ENCODE results near the gene TFR2. TPM values are rescaled to one million over a fixed set of nuclear protein-coding genes. Genes with fewer than 3 reads are reported as not detected.

Gene TFR2
- total RNA-seq, 1 experiment from 2014 or later: 11.8 TPM

DNA sequence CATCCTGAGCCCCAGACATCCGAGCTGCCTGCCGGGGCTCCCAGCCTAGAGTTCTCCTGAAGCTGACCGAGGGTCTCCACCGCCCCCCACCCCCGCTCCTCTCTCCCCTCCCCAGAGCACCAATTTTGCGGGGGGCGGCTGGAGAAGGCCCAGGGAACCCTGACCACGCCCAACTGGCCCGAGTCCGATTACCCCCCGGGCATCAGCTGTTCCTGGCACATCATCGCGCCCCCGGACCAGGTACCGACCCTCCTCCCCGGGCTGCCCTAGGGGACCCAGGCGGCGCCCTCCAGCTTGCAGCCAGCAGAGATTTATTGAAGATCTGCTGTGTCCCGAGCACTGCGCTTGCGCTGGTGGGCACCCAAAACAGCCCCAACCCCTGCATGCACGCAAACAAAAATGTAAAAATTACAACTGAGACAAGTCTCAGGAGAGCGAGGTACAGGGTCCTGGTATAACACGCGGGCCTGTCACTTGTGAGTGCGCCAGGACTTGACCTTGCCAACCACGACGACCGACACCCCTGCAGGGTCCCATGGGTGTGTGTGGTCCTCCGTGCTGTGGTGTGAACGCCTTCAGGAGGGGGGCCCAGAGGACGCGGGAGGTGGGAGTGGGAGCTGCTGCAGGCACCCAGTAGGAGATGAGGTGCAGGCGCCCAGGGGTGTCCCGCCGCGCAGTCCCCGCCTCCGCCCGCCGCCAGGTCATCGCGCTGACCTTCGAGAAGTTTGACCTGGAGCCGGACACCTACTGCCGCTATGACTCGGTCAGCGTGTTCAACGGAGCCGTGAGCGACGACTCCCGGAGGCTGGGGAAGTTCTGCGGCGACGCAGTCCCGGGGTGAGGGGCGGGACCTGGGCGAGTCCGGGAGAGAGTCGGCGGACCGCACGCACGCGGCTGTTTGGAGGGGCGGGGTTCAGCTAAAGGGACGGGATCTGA is 36.1 kb downstream of the TFR2 start:
- Histone ChIP-seq H4K20me1 (ENCODE audit: insufficient read depth) (no peaks in the 10 kb centered on the region), H3K4me3 (replicated peaks in 1 of 2; ENCODE audit: low read depth in 1 of 2, low read length in 2 of 2) (peak overlapping the region; percentile 64 to 72), H3K27me3 (ENCODE audit: insufficient read depth, low read length) (no peaks in the 10 kb centered on the region), H3K4me1 (ENCODE audit: control insufficient read depth in 1 of 2, insufficient read depth in 2 of 2, low read length in 2 of 2) (peaks cover 4 to 50% of the 10 kb centered on the region in 2 experiments), H3K27ac (ENCODE audit: low read depth, low read length) (peak overlapping the region; percentile 77), H3K9me3 (ENCODE audit: control insufficient read depth in 1 of 2, insufficient read depth in 1 of 2, low read depth in 1 of 2, low read length in 2 of 2) (no peaks in the 10 kb centered on the region), H3K9ac (ENCODE audit: low read length) (peak overlapping the region; percentile 57), H2AFZ (ENCODE audit: low read depth, low read length, poor library complexity, severe bottlenecking) (peak overlapping the region; percentile 17), H3K79me2 (ENCODE audit: insufficient read depth, low read length) (no peaks in the 10 kb centered on the region), H3K9me2 (ENCODE audit: insufficient read depth) (no peaks in the 10 kb centered on the region), H3K36me3 (ENCODE audit: control insufficient read depth in 1 of 2, insufficient read depth in 2 of 2, low read length in 2 of 2) (no peaks in the 10 kb centered on the region), H3K4me2 (ENCODE audit: low read length) (peak overlapping the region; percentile 86)
- DNase-seq (ENCODE audit: low read depth, low spot score): no peak
- ChIA-PET RAD21 (ENCODE audit: low non-redundant PET in 1 of 2, low total read pairs in 2 of 2, uncharacterized antibody in 2 of 2, unreplicated experiment in 2 of 2) (interaction anchor here in 1 of 2 experiments (0.5 kb wide), 1 partner anchor 28 kb away, joined by 7 read pairs; no protein-coding TSS in a partner anchor), CTCF (interaction anchor here (0.6 to 1.4 kb wide), 2 partner anchors 19 to 69 kb away, joined by 3 to 4 read pairs; partner anchors contain the start of genes FBXO24 and LRCH4), POLR2A (interaction anchor here (0.7 to 2.2 kb wide), 3 partner anchors 17 to 28 kb away, joined by 3 to 9 read pairs (median 5); partner anchors contain the start of genes FBXO24 and LRCH4)
- intact Hi-C loops (cut with micrococcal nuclease): no loop called here
- BruUV-seq (replicated peaks): no TSS peak
- peak; percentile 22 for TF ChIP-seq POLR2A (IDR thresholded peaks at IDR 0.05; ENCODE audit: borderline replicate concordance, extremely low read depth, insufficient read depth, insufficient read length)
- TF ChIP-seq ELF1 (IDR thresholded peaks at IDR 0.05; ENCODE audit: borderline replicate concordance, low read depth): no peak
- TF ChIP-seq, protein P1, sequence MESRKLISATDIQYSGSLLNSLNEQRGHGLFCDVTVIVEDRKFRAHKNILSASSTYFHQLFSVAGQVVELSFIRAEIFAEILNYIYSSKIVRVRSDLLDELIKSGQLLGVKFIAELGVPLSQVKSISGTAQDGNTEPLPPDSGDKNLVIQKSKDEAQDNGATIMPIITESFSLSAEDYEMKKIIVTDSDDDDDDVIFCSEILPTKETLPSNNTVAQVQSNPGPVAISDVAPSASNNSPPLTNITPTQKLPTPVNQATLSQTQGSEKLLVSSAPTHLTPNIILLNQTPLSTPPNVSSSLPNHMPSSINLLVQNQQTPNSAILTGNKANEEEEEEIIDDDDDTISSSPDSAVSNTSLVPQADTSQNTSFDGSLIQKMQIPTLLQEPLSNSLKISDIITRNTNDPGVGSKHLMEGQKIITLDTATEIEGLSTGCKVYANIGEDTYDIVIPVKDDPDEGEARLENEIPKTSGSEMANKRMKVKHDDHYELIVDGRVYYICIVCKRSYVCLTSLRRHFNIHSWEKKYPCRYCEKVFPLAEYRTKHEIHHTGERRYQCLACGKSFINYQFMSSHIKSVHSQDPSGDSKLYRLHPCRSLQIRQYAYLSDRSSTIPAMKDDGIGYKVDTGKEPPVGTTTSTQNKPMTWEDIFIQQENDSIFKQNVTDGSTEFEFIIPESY (IDR thresholded peaks at IDR 0.05; ENCODE audit: extremely low read depth, insufficient replicate concordance, low read length): no peak
- no peak for TF ChIP-seq TCF7L2 (IDR thresholded peaks at IDR 0.05; ENCODE audit: borderline replicate concordance, extremely low read depth, insufficient read depth, insufficient read length)
- TF ChIP-seq SRF (IDR thresholded peaks at IDR 0.05; ENCODE audit: low read depth): no peak
- TF ChIP-seq ZNF274 (IDR thresholded peaks at IDR 0.05; ENCODE audit: low read depth, low read length): no peak
- no peak for TF ChIP-seq FOSL1 (IDR thresholded peaks at IDR 0.05; ENCODE audit: low read depth)
- TF ChIP-seq EZH2 (IDR thresholded peaks at IDR 0.05): no peak
- TF ChIP-seq POLR2AphosphoS5 (IDR thresholded peaks at IDR 0.05; ENCODE audit: low read depth, low read length): peak; percentile 78
- TF ChIP-seq ZFX (IDR thresholded peaks at IDR 0.05): no peak
- TF ChIP-seq MAX (IDR thresholded peaks at IDR 0.05): no peak
- peak; percentile 51 for ATAC-seq

All from HCT116 (cell line).